CD4-positive, alpha-beta T cell treated with Interleukin-12 subunit alpha and Interleukin-12 subunit beta, for 1 hour (primary cell): ENCODE data around the gene ZG16B.
A peak's percentile ranks its signal among the peaks of the same experiment; 100 is the strongest.

ENCODE experiments used
- DNase-seq: peaks from one replicate; pipeline ENCODE4 v3.0.0-alpha.2; 2020

Gene ZG16B, protein sequence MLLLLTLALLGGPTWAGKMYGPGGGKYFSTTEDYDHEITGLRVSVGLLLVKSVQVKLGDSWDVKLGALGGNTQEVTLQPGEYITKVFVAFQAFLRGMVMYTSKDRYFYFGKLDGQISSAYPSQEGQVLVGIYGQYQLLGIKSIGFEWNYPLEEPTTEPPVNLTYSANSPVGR

DNA sequence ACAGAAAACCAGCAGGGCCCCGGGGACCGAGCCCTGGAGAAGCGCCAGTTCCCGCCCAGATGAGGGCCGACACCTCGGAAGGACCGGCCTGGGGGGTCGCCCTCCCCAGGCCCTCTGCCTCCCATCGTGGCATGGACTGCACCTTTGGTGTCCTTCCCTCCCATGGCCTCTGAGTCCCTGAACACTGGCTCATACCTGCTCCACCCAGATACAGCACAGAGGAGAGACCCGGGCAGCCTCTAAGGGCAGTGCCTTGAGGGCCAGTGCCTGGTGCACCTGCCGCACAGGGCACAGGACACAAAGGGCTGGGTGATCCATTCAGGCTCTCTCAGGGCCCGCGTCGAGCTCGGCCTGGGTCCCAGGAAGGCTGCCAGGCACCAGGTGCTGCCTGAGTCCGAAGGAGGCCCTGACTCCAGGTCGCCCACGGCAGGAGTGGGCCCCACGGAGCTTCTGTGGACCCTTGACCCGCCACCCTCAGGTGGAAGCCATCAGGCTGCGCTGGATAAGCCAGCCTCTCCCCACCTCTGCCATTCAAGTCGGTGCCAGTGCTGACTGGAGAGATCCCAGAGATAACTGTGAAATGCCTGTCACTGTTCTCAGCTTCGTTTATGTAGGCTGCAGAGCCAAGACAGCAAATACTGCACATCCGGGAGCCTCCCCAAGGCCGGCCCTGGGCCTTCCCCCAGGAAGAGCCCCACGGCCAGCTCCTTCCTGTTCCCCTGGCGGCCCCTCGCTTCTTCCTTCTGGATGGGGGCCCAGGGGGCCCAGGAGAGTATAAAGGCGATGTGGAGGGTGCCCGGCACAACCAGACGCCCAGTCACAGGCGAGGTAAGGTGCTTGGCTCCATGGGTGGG lies at the start of gene ZG16B:
Gene ZG16B, plus strand, starts transcription at position 803 of the 854 bp plus-strand sequence. CDS start 139 bp downstream, outside the sequence.
- DNase-seq = no peak

GRCh38 chr16:2782583-2783351 lies 47.3 kb upstream of the ZG16B start:
- DNase-seq = no peak

- no peak for DNase-seq
These were observed 46.3 kb upstream of the ZG16B start for GRCh38 chr16:2783581-2784357.

GRCh38 chr16:2784358-2785100 lies 45.6 kb upstream of the ZG16B start:
- no peak for DNase-seq

GRCh38 chr16:2785101-2785991 lies 44.8 kb upstream of the ZG16B start:
- peak; percentile 32 for DNase-seq

- DNase-seq = no peak
These were observed 43.9 kb upstream of the ZG16B start for GRCh38 chr16:2786061-2786825.

GRCh38 chr16:2786826-2787151 lies 43.3 kb upstream of the ZG16B start:
- no peak for DNase-seq

DNA sequence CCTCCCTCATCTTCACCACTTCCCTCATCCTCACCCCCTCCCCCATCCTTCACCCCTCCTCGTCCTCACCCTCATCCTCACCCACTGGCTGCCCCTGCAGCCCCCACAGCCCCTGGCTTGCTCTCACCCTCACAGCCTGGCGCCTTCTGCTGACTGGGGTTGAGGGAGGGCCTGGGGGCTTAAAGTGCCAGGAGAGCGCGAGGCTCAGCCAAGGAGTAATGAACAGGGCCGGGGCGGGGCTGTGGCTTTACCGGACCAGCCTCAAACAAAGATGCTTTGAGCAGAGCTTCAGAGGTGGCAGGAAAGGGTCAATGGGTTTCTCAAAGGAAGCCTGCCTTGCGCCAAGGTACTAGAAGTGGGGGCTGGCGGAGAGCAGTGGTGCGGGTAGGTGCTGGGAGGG lies 42.7 kb upstream of the ZG16B start, which contains the start of gene PRSS33:
Gene PRSS33, minus strand, starts transcription at position 155 of the 400 bp plus-strand sequence. CDS start 1,013 bp downstream, outside the sequence.
- DNase-seq = no peak

DNA sequence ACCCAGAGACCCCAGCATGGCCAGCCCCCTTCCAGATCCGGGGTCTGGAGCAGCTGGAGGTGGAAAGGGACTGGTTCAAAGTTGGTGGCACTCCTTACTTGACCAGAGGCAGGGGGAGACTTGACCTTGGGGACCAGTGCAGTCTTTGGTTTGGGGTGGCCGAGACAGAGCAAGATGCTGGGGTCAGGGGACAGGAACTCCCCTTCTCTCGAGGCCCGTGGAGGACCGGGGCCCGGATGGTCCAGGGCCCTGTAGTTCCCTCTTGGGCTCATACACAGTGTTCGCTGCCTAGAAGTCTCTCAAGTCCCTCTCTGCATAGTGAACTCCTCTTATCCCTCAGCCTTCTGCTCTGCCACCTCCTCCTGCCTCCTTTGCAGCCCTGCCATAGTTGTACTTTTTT lies 42.1 kb upstream of the ZG16B start:
- DNase-seq = no peak

- no peak for DNase-seq
These were observed 39.5 kb upstream of the ZG16B start for GRCh38 chr16:2790631-2791030.

DNA sequence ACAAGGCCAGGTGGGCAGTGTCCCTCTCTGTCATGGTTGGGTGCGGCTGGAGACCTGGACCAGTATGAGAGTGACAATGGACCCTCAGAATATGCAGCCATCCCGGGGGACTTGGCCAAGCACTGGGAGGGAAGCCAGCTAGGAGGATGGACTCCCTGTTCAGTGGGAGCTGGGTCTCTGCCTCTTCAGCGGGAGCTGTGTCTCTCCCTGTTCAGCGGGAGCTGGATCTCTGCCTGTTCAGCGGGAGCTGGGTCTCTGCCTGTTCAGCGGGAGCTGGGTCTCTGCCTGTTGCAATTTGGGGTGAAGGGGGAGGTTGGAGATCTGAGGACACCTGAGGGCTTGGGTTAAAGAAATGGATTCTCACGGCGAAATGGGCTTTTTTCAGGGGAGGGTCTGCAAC lies 38.9 kb upstream of the ZG16B start:
- no peak for DNase-seq

GRCh38 chr16:2792940-2793339 lies 37.2 kb upstream of the ZG16B start:
- DNase-seq = no peak

GRCh38 chr16:2795395-2796143 lies 34.5 kb upstream of the ZG16B start:
- DNase-seq = no peak

GRCh38 chr16:2798723-2799204 lies 31.3 kb upstream of the ZG16B start:
- no peak for DNase-seq

DNA sequence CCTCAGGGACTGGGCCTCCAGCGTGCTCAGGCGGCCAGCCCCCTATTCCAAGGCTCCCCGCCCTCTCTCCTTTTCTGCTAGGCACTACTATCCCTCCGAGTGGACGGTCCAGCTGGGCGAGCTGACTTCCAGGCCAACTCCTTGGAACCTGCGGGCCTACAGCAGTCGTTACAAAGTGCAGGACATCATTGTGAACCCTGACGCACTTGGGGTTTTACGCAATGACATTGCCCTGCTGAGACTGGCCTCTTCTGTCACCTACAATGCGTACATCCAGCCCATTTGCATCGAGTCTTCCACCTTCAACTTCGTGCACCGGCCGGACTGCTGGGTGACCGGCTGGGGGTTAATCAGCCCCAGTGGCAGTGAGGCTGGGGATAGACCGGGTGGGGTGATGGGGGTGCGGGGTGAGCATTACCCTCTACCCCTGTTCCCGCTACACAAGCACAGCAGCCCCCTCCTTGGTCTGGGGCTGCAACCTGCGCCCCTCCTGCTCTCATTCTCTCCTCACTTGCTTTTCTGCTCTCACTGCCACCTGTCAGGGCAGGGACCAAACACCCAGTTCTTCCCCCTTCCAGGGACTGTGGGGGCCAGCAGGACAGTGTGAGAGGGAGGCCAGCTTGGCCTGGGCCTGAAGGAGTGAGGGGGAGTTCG lies 30.8 kb upstream of the ZG16B start:
- DNase-seq = no peak

DNA sequence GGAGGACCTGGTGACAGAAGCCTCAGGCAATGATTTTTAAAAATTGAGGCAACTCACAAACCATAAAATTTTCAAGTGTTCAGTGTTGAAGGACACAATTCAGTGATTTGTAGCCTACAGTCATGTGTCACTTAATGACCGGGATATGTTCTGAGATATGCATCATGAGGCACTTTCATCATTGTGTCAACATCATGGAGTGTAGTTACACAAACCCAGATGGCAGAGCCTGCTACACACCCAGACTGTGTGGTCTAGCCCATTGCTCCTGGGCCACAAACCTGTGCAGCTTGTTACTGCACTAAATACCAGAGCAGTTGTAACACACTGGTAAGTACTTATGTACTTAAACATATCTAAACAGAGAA lies 30.3 kb upstream of the ZG16B start:
- no peak for DNase-seq

GRCh38 chr16:2803545-2804195 lies 26.4 kb upstream of the ZG16B start:
- no peak for DNase-seq

- DNase-seq = no peak
These were observed 25.4 kb upstream of the ZG16B start for GRCh38 chr16:2804728-2805127.
